HCT116 (cell line): ENCODE data around the gene OR52I2. TPM values are rescaled to one million over a fixed set of nuclear protein-coding genes. Genes with fewer than 3 reads are reported as not detected.

ENCODE experiments used
- ATAC-seq: fragments of 200-7000 bp; cut with Tn5 transposase; 2 replicates; pipeline ENCODE4 v1.9.1; 2020; ENCODE audit warnings: mild to moderate bottlenecking, moderate library complexity
- BruUV-seq: library from RNA; stranded (reverse); fragments of 400-500 nt; replicated peaks from 2 replicates; lab custom pipeline; 2021; lab: Mats Ljungman, UMichigan
- CTCF ChIA-PET: fragments of 300-600 bp; sonication (Branson Sonifier 250); formaldehyde crosslinking; loops from one replicate; lab custom pipeline; 2021; ENCODE audit warnings: antibody characterized with exemption; lab: Charles Lee
- POLR2A ChIA-PET: fragments of 300-600, 350-600 bp; sonication (Branson Sonifier 250); formaldehyde crosslinking; loops from one replicate; lab custom pipeline; 2021; ENCODE audit warnings: antibody characterized with exemption; lab: Charles Lee
- RAD21 ChIA-PET, 2 experiments: fragments of 300-600 bp; sonication (Branson Sonifier 250); formaldehyde crosslinking; loops; one replicate each; lab custom pipeline; 2023; ENCODE audit warnings: low total read pairs in 2 of 2; ENCODE audit not compliant: uncharacterized antibody in 2 of 2, unreplicated experiment in 2 of 2, low non-redundant PET in 1 of 2; lab: Charles Lee
- DNase-seq: peaks from one replicate; pipeline ENCODE4 v3.0.0-alpha.2; 2010; ENCODE audit warnings: low read depth, low spot score
- H2AFZ ChIP-seq: fragments of 200-600 bp; shearing (Covaris generic), sonication (generic); 2 replicates; pipeline ENCODE4 v1.6.1; 2017; ENCODE audit warnings: low read depth, mixed run types, mixed read lengths, antibody characterized with exemption, low read length; ENCODE audit not compliant: poor library complexity, severe bottlenecking
- H3K27ac ChIP-seq: 2 replicates; pipeline ENCODE4 v1.5.1; 2012; ENCODE audit warnings: low read depth, low read length
- H3K27me3 ChIP-seq: fragments of 200-600 bp; sonication (generic); 2 replicates; pipeline ENCODE4 v1.6.1; 2016; ENCODE audit warnings: mixed run types, low read length, mixed read lengths; ENCODE audit not compliant: insufficient read depth
- H3K36me3 ChIP-seq, 2 experiments: fragments of 200-500 bp in 1 of 2; fragments of 200-600 bp in 1 of 2; sonication (Bioruptor generic) in 1 of 2; sonication (generic) in 1 of 2; 2 replicates each; pipeline versions ENCODE4 v1.5.1 to v1.6.1; 2014 to 2016; ENCODE audit warnings: low read length in 2 of 2, inconsistent platforms in 1 of 2, mixed read lengths in 1 of 2, mixed run types in 1 of 2; ENCODE audit not compliant: insufficient read depth in 2 of 2, control insufficient read depth in 1 of 2
- H3K4me1 ChIP-seq, 2 experiments: fragments of 200-600 bp in 1 of 2; sonication (generic) in 1 of 2; 2 replicates each; pipeline versions ENCODE4 v1.5.1 to v1.6.1; 2012 to 2017; ENCODE audit warnings: low read length in 2 of 2, inconsistent platforms in 1 of 2, mild to moderate bottlenecking in 1 of 2, mixed read lengths in 1 of 2, mixed run types in 1 of 2, moderate library complexity in 1 of 2; ENCODE audit not compliant: insufficient read depth in 2 of 2, control insufficient read depth in 1 of 2
- H3K4me2 ChIP-seq: fragments of 200-600 bp; sonication (generic); 2 replicates; pipeline ENCODE4 v1.6.1; 2017; ENCODE audit warnings: mixed run types, low read length, mixed read lengths
- H3K4me3 ChIP-seq, 2 experiments: fragments of 200-600 bp in 1 of 2; sonication (generic) in 1 of 2; replicated peaks in 1 of 2; 2 replicates each; pipeline ENCODE4 v1.5.1; 2011 to 2016; ENCODE audit warnings: low read length in 2 of 2, control low read depth in 1 of 2, low read depth in 1 of 2, mild to moderate bottlenecking in 1 of 2, mixed read lengths in 1 of 2, mixed run types in 1 of 2
- H3K79me2 ChIP-seq: fragments of 200-600 bp; sonication (generic); 2 replicates; pipeline ENCODE4 v1.6.1; 2017; ENCODE audit warnings: mild to moderate bottlenecking, mixed run types, low read length, moderate library complexity, mixed read lengths; ENCODE audit not compliant: insufficient read depth
- H3K9ac ChIP-seq: fragments of 200-600 bp; sonication (generic); 2 replicates; pipeline ENCODE4 v1.6.1; 2016; ENCODE audit warnings: low read length, mixed read lengths
- H3K9me2 ChIP-seq: fragments of 200-600 bp; sonication (generic), shearing (Covaris generic); 2 replicates; pipeline ENCODE4 v1.6.1; 2017; ENCODE audit warnings: mixed run types, mild to moderate bottlenecking, moderate library complexity; ENCODE audit not compliant: insufficient read depth
- H3K9me3 ChIP-seq, 2 experiments: fragments of 200-500 bp in 1 of 2; fragments of 200-600 bp in 1 of 2; sonication (Bioruptor generic) in 1 of 2; sonication (generic) in 1 of 2; 2 replicates each; pipeline ENCODE4 v1.6.1; 2014 to 2017; ENCODE audit warnings: low read length in 2 of 2, mixed read lengths in 2 of 2, inconsistent platforms in 1 of 2, low read depth in 1 of 2, mild to moderate bottlenecking in 1 of 2, mixed run types in 1 of 2, moderate library complexity in 1 of 2; ENCODE audit not compliant: control insufficient read depth in 1 of 2, insufficient read depth in 1 of 2
- H4K20me1 ChIP-seq: fragments of 200-600 bp; sonication (generic), shearing (Covaris generic); 2 replicates; pipeline ENCODE4 v1.6.1; 2017; ENCODE audit warnings: mixed run types, mild to moderate bottlenecking, moderate library complexity; ENCODE audit not compliant: insufficient read depth
- CTCF ChIP-seq, 3 experiments: fragments of 200-600 bp in 1 of 3; sonication (generic) in 1 of 3; IDR thresholded peaks in 2 of 3; conservative IDR thresholded peaks in 1 of 3; 2 replicates each; pipeline ENCODE4 v1.5.1; 2012 to 2017; ENCODE audit warnings: low read depth in 2 of 3, low read length in 2 of 3, antibody characterized with exemption in 1 of 3, borderline replicate concordance in 1 of 3, control low read depth in 1 of 3, mild to moderate bottlenecking in 1 of 3, mixed read lengths in 1 of 3, mixed run types in 1 of 3, moderate library complexity in 1 of 3; ENCODE audit not compliant: insufficient read depth in 1 of 3
- EGR1 ChIP-seq: IDR thresholded peaks from 2 replicates; pipeline ENCODE4 v1.6.1; 2012; ENCODE audit warnings: low read depth
- ELF1 ChIP-seq: IDR thresholded peaks from 2 replicates; pipeline ENCODE4 v1.6.1; 2012; ENCODE audit warnings: low read depth, borderline replicate concordance
- EZH2 ChIP-seq: fragments of 200-600 bp; sonication (generic); IDR thresholded peaks from 2 replicates; pipeline ENCODE4 v1.6.1; 2017; ENCODE audit warnings: antibody characterized with exemption, mixed run types
- EZH2phosphoT487 ChIP-seq: fragments of 200-600 bp; IDR thresholded peaks from 2 replicates; pipeline ENCODE4 v1.6.1; 2018; ENCODE audit warnings: antibody characterized with exemption, borderline replicate concordance
- JUND ChIP-seq: IDR thresholded peaks from 2 replicates; pipeline ENCODE4 v1.6.1; 2012
- POLR2AphosphoS5 ChIP-seq: IDR thresholded peaks from 2 replicates; pipeline ENCODE4 v1.6.1; 2011; ENCODE audit warnings: mild to moderate bottlenecking, low read depth, low read length, moderate library complexity
- RAD21 ChIP-seq: IDR thresholded peaks from 2 replicates; pipeline ENCODE4 v1.6.1; 2012; ENCODE audit warnings: low read depth, mild to moderate bottlenecking
- REST ChIP-seq: IDR thresholded peaks from 2 replicates; pipeline ENCODE4 v1.6.1; 2012; ENCODE audit warnings: low read depth
- SP1 ChIP-seq: IDR thresholded peaks from 2 replicates; pipeline ENCODE4 v1.6.1; 2012; ENCODE audit warnings: low read depth
- TCF7L2 ChIP-seq: IDR thresholded peaks from 2 replicates; pipeline ENCODE4 v1.7.0; 2011; ENCODE audit warnings: borderline replicate concordance, inconsistent platforms; ENCODE audit not compliant: insufficient read depth, insufficient read length; ENCODE audit errors: extremely low read depth
- ZNF274 ChIP-seq: fragments of 200-500 bp; sonication (Bioruptor generic); IDR thresholded peaks from 2 replicates; pipeline ENCODE4 v1.6.1; 2014; ENCODE audit warnings: mild to moderate bottlenecking, low read depth, low read length, inconsistent platforms
- intact Hi-C: fragments of 100-400 bp; cut with micrococcal nuclease; formaldehyde crosslinking; loops from 2 replicates; pipeline ENCODE4 v1.10.0; 2022
- total RNA-seq: library from RNA; stranded (reverse); gene quantifications from one replicate; pipeline ENCODE4 v1.2.1, GENCODE V29; 2021; ENCODE audit not compliant: unreplicated experiment
- TF ChIP-seq, protein P1 (sequence below): IDR thresholded peaks from 2 replicates; pipeline ENCODE4 v1.6.1; 2011; ENCODE audit warnings: mild to moderate bottlenecking, low read length, moderate library complexity; ENCODE audit not compliant: insufficient replicate concordance; ENCODE audit errors: extremely low read depth

Gene OR52I2
- total RNA-seq, 1 experiment from 2014 or later: not detected

DNA sequence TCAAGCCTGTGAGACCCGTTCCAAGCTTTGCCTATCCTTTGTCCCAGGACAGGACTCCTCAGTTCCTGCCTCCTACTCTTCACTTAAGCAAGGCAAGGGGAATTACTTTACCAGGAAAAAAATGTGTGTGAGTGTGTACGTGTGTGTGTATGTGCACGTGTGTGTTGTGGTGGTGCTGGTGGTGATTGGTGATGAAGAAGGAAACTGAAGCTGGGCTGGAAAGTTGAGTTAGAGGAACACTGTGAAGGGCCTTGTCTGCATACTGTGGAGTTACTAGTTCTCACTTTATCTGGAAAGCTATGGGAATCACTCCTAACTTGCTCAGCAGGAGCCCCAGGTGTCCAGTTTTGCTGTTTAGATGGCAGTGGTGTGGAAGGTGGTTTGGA lies 56.1 kb downstream of the OR52I2 start:
- Histone ChIP-seq H3K27me3 (peaks cover 49% of the 10 kb centered on the region), H3K4me3 (no peak overlapping the region), H2AFZ (no peak overlapping the region), H3K4me2 (no peak overlapping the region), H3K9me2 (no peaks in the 10 kb centered on the region), H3K4me1 (no peaks in the 10 kb centered on the region), H4K20me1 (no peaks in the 10 kb centered on the region; the same call in 1 of the 2 replicates), H3K9me3 (no peaks in the 10 kb centered on the region), H3K27ac (no peak overlapping the region), H3K36me3 (no peaks in the 10 kb centered on the region), H3K9ac (no peak overlapping the region), H3K79me2 (no peaks in the 10 kb centered on the region)
- no peak for ATAC-seq
- TF ChIP-seq RAD21 (no peak), SP1 (no peak), CTCF (IDR thresholded peaks at IDR 0.05 in 2 of 3, conservative IDR thresholded peaks at IDR 0.05 in 1 of 3; ENCODE audit: borderline replicate concordance in 1 of 3, insufficient read depth in 1 of 3, low read depth in 2 of 3, low read length in 2 of 3) (no peak), POLR2AphosphoS5 (no peak), ELF1 (no peak), EZH2 (no peak), JUND (no peak)
- ChIA-PET CTCF (interaction anchor here (0.9 to 2.4 kb wide), 11 partner anchors 9 to 1725 kb away, joined by 3 to 25 read pairs (median 8); no protein-coding TSS in a partner anchor), RAD21 (interaction anchor here in 1 of 2 experiments (0.8 kb wide), 1 partner anchor 182 kb away, joined by 4 read pairs; no protein-coding TSS in a partner anchor), POLR2A (no interaction called here)
- DNase-seq: no peak
- intact Hi-C loops: loop anchor here (1.0 kb wide), 2 partner anchors 367 to 1171 kb away; partner anchors contain the start of gene OR52N2
- no TSS peak for BruUV-seq

DNA sequence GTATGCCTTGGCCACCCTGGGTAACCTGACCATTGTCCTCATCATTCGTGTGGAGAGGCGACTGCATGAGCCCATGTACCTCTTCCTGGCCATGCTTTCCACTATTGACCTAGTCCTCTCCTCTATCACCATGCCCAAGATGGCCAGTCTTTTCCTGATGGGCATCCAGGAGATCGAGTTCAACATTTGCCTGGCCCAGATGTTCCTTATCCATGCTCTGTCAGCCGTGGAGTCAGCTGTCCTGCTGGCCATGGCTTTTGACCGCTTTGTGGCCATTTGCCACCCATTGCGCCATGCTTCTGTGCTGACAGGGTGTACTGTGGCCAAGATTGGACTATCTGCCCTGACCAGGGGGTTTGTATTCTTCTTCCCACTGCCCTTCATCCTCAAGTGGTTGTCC lies 58.4 kb downstream of the OR52I2 start:
- CTCF ChIA-PET: no interaction called here
- TF ChIP-seq, protein P1, sequence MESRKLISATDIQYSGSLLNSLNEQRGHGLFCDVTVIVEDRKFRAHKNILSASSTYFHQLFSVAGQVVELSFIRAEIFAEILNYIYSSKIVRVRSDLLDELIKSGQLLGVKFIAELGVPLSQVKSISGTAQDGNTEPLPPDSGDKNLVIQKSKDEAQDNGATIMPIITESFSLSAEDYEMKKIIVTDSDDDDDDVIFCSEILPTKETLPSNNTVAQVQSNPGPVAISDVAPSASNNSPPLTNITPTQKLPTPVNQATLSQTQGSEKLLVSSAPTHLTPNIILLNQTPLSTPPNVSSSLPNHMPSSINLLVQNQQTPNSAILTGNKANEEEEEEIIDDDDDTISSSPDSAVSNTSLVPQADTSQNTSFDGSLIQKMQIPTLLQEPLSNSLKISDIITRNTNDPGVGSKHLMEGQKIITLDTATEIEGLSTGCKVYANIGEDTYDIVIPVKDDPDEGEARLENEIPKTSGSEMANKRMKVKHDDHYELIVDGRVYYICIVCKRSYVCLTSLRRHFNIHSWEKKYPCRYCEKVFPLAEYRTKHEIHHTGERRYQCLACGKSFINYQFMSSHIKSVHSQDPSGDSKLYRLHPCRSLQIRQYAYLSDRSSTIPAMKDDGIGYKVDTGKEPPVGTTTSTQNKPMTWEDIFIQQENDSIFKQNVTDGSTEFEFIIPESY: no peak
- TF ChIP-seq ZNF274: no peak
- TF ChIP-seq EZH2phosphoT487: no peak
- no peak for TF ChIP-seq REST
- no peak for TF ChIP-seq EGR1
- no peak for TF ChIP-seq TCF7L2

More for the DNA sequence above, 58.4 kb downstream of the OR52I2 start:
- no peak overlapping the region for H2AFZ ChIP-seq
- H3K27ac ChIP-seq: no peak overlapping the region
- no peak for ATAC-seq
- H3K9ac ChIP-seq: no peak overlapping the region
- no peak for DNase-seq
- no peaks in the 10 kb centered on the region for H3K4me1 ChIP-seq
- H3K9me3 ChIP-seq: no peaks in the 10 kb centered on the region
- peaks cover 61% of the 10 kb centered on the region for H3K27me3 ChIP-seq
- intact Hi-C loops: no loop called here
- no TSS peak for BruUV-seq
- H3K79me2 ChIP-seq: no peaks in the 10 kb centered on the region
- no peaks in the 10 kb centered on the region for H3K9me2 ChIP-seq
- H3K4me2 ChIP-seq: no peak overlapping the region
- H3K4me3 ChIP-seq: no peak overlapping the region
- RAD21 ChIA-PET: no interaction called here
- no peaks in the 10 kb centered on the region for H3K36me3 ChIP-seq
- H4K20me1 ChIP-seq: no peaks in the 10 kb centered on the region
- POLR2A ChIA-PET: no interaction called here
